ENCODE results near the gene THOC1. TPM values are rescaled to one million over a fixed set of nuclear protein-coding genes. Genes with fewer than 3 reads are reported as not detected.
A peak's percentile ranks its signal among the peaks of the same experiment; 100 is the strongest.

THOC1 gene
- polyA plus RNA-seq, 2 donors = 17.6 to 39.2 TPM

DNA sequence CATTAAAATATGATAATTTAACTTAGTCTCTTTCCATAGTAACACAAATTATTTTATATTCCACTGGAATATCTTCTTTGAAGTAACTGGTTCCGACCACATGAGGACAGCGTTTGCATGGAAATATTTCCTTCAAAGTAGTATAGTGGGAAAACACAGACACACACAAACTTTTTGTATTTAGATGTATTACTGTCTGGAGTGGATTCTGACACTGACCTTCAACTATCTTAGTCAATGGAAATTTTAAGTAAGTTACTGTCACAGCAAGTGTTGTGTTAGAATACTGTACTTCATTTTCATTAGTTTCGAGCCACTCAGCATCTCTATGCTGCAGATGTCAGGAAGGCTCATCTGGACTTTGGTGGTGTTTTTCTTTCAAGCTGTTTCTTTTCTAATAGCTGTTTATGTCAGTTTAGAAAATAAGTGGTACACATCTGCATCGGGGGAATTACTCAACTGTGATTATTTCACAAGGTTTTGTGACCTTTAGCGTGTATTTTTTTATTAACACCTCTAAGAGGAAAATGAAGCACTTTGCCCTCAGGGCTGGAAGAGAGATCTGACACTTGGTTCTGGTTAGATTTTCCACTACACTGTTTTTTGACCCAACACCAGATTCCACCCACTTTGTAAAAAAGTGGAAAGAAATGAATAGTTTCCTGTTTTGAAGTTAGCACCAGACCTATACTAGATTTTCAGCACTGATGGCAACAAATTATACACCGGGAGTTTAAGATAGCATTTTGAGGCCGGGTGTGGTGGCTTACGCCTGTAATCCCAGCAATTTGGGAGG, 18.9 kb upstream of the THOC1 start:
- no peak overlapping the region for H3K27ac ChIP-seq (ENCODE audit: low read depth in 2 of 2, low read length in 1 of 2)
- 52 to 58% methylated on average over 8 of the region's 8 CpGs for WGBS, 2 donors
- no peaks in the 10 kb centered on the region for H3K9me3 ChIP-seq (ENCODE audit: control insufficient read depth in 2 of 2, insufficient read depth in 1 of 2, low read depth in 1 of 2, low read length in 1 of 2)
- no peaks in the 10 kb centered on the region for H3K4me1 ChIP-seq (ENCODE audit: control insufficient read depth in 2 of 2, insufficient read depth in 2 of 2, low read length in 1 of 2)
- no peak overlapping the region for H3K4me3 ChIP-seq (ENCODE audit: low read depth in 1 of 2, low read length in 2 of 2)
- H3K27me3 ChIP-seq (ENCODE audit: control insufficient read depth in 1 of 2, insufficient read depth in 2 of 2, low read length in 2 of 2) = no peaks in the 10 kb centered on the region
- no peaks in the 10 kb centered on the region for H3K36me3 ChIP-seq (ENCODE audit: control insufficient read depth in 2 of 2, insufficient read depth in 2 of 2, low read length in 1 of 2)

DNA sequence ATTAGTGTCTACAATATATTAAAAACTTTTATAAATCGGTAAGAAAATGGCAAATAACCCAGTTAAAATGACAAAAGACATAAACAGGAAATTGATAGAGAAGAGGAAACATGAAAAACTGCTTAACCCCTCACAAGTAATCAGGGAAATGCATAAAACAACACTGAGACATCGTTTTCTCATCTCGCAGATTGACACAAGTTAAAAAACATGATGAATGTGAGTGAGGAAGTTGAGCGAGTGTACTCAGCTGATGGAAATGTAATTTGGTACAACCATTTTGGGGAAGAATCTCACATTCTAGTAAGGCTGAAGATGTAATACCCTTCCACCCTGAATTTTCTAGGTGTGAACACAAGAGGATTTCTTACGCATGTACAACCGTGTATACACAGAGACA, 18.0 kb upstream of the THOC1 start:
- Histone ChIP-seq H3K27ac (ENCODE audit: low read depth in 2 of 2, low read length in 1 of 2) (no peak overlapping the region), H3K4me1 (ENCODE audit: control insufficient read depth in 2 of 2, insufficient read depth in 2 of 2, low read length in 1 of 2) (no peaks in the 10 kb centered on the region), H3K36me3 (ENCODE audit: control insufficient read depth in 2 of 2, insufficient read depth in 2 of 2, low read length in 1 of 2) (no peaks in the 10 kb centered on the region), H3K27me3 (ENCODE audit: control insufficient read depth in 1 of 2, insufficient read depth in 2 of 2, low read length in 2 of 2) (no peaks in the 10 kb centered on the region), H3K4me3 (ENCODE audit: low read depth in 1 of 2, low read length in 2 of 2) (no peak overlapping the region), H3K9me3 (ENCODE audit: control insufficient read depth in 2 of 2, insufficient read depth in 1 of 2, low read depth in 1 of 2, low read length in 1 of 2) (no peaks in the 10 kb centered on the region)
- 80 to 82% methylated on average over 6 of the region's 6 CpGs for WGBS, 2 donors

DNA sequence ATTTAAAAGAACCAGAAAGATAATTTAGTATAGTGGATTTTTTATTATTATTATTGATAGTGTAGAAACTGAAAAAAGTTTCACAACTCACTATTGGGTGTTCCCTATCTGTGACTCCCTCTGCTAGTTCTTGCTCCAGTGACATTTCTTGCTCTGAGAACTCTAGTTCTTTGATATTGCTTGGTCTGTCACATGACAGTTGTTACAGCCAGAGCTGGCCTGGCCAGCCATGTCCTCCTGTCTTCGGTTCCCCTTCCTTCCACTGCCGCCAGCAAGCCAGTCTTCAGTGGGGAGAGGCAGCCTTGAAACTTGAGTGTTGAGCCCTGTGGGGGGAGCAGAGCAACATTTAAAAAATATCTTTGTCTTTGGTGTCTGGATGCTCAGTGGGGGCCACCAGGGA, 7.6 kb upstream of the THOC1 start:
- peaks cover 0 to 2% of the 10 kb centered on the region in 2 donors for H3K4me1 ChIP-seq (ENCODE audit: control insufficient read depth in 2 of 2, insufficient read depth in 2 of 2, low read length in 1 of 2)
- no peak overlapping the region for H3K4me3 ChIP-seq (ENCODE audit: low read depth in 1 of 2, low read length in 2 of 2)
- H3K27me3 ChIP-seq (ENCODE audit: control insufficient read depth in 1 of 2, insufficient read depth in 2 of 2, low read length in 2 of 2) = no peaks in the 10 kb centered on the region
- H3K9me3 ChIP-seq (ENCODE audit: control insufficient read depth in 2 of 2, insufficient read depth in 1 of 2, low read depth in 1 of 2, low read length in 1 of 2) = no peaks in the 10 kb centered on the region
- H3K36me3 ChIP-seq (ENCODE audit: control insufficient read depth in 2 of 2, insufficient read depth in 2 of 2, low read length in 1 of 2) = no peaks in the 10 kb centered on the region
- H3K27ac ChIP-seq (ENCODE audit: low read depth in 2 of 2, low read length in 1 of 2) = no peak overlapping the region
- 81 to 89% methylated on average over 2 of the region's 2 CpGs for WGBS, 2 donors

DNA sequence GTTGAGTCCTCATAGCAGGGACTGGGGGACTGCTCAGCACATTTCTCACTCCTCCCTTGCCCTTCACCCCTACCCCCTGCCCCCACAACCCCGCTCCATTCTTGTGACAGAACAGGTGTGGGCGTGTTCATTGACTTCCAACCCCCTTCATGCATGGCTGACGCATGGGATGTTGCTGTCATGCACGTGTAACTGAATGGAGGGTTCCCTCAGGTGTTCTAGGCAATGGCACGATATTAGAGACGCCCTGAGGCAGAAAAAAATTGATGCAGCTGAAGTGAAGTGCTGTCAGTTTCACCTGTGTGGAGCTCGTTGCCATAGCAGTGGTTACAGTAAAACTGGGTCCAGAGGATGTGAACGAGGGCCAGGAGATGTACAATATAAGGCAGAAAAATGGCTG, 6.5 kb upstream of the THOC1 start:
- no peak overlapping the region for H3K4me3 ChIP-seq (ENCODE audit: low read depth in 1 of 2, low read length in 2 of 2)
- no peak overlapping the region for H3K27ac ChIP-seq (ENCODE audit: low read depth in 2 of 2, low read length in 1 of 2)
- WGBS, 2 donors = 79 to 80% methylated on average over 8 of the region's 8 CpGs

DNA sequence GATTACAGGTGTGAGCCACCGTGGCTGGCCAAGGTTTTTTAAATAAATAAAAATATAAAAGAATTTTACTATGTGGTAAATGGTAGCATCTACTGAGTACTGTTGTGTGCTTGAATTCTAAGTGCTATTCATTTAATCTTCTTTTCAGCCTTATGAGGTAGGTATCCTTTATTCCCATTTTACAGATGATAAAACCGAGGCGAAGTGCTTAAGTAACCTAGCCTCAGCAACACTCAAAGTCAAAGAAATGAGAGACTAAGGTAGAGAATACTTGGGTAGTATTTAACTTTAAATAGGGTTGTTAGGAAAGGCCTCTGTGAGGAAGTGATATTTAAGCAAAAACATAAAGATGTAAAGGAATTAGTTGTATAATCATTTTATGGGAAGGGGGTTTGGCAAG, 5.7 kb upstream of the THOC1 start:
- H3K27ac ChIP-seq (ENCODE audit: low read depth in 2 of 2, low read length in 1 of 2) = no peak overlapping the region
- 94 to 97% methylated on average over 3 of the region's 3 CpGs for WGBS, 2 donors

More for the DNA sequence above, 6.5 kb upstream of the THOC1 start:
- Histone ChIP-seq H3K4me1 (ENCODE audit: control insufficient read depth in 2 of 2, insufficient read depth in 2 of 2, low read length in 1 of 2) (peaks cover 0 to 2% of the 10 kb centered on the region in 2 donors), H3K27me3 (ENCODE audit: control insufficient read depth in 1 of 2, insufficient read depth in 2 of 2, low read length in 2 of 2) (no peaks in the 10 kb centered on the region), H3K36me3 (ENCODE audit: control insufficient read depth in 2 of 2, insufficient read depth in 2 of 2, low read length in 1 of 2) (no peaks in the 10 kb centered on the region), H3K9me3 (ENCODE audit: control insufficient read depth in 2 of 2, insufficient read depth in 1 of 2, low read depth in 1 of 2, low read length in 1 of 2) (no peaks in the 10 kb centered on the region)

DNA sequence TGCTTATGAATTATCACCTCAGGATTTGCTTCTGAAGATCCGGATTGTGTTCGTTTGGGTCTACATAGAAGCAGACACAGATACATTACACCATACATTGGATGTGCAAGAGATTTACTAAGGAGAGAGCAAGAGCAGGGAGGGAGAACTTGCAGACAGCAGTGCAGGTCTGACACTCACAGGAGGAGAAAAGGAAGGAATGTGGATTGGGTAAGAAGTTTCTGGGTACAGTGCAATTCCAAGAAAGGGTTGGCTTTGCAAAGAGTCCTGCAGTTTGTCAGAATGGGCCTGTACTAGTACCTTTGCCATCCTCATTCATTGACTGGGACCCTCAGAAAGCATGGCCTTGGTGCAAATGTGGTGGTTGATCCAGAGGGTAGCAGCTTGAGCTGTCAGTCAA, 4.8 kb upstream of the THOC1 start:
- Histone ChIP-seq H3K27me3 (ENCODE audit: control insufficient read depth in 1 of 2, insufficient read depth in 2 of 2, low read length in 2 of 2) (no peaks in the 10 kb centered on the region), H3K27ac (ENCODE audit: low read depth in 2 of 2, low read length in 1 of 2) (peak overlapping the region in 1 of 2 donors; percentile 13), H3K36me3 (ENCODE audit: control insufficient read depth in 2 of 2, insufficient read depth in 2 of 2, low read length in 1 of 2) (no peaks in the 10 kb centered on the region), H3K4me1 (ENCODE audit: control insufficient read depth in 2 of 2, insufficient read depth in 2 of 2, low read length in 1 of 2) (peaks cover 0 to 2% of the 10 kb centered on the region in 2 donors), H3K4me3 (ENCODE audit: low read depth in 1 of 2, low read length in 2 of 2) (no peak overlapping the region), H3K9me3 (ENCODE audit: control insufficient read depth in 2 of 2, insufficient read depth in 1 of 2, low read depth in 1 of 2, low read length in 1 of 2) (no peaks in the 10 kb centered on the region)
- 56 to 66% methylated on average over 2 of the region's 2 CpGs for WGBS, 2 donors

More for the DNA sequence above, 5.7 kb upstream of the THOC1 start:
- no peaks in the 10 kb centered on the region for H3K9me3 ChIP-seq (ENCODE audit: control insufficient read depth in 2 of 2, insufficient read depth in 1 of 2, low read depth in 1 of 2, low read length in 1 of 2)
- H3K27me3 ChIP-seq (ENCODE audit: control insufficient read depth in 1 of 2, insufficient read depth in 2 of 2, low read length in 2 of 2) = no peaks in the 10 kb centered on the region
- no peak overlapping the region for H3K4me3 ChIP-seq (ENCODE audit: low read depth in 1 of 2, low read length in 2 of 2)
- H3K36me3 ChIP-seq (ENCODE audit: control insufficient read depth in 2 of 2, insufficient read depth in 2 of 2, low read length in 1 of 2) = no peaks in the 10 kb centered on the region
- peaks cover 0 to 2% of the 10 kb centered on the region in 2 donors for H3K4me1 ChIP-seq (ENCODE audit: control insufficient read depth in 2 of 2, insufficient read depth in 2 of 2, low read length in 1 of 2)

DNA sequence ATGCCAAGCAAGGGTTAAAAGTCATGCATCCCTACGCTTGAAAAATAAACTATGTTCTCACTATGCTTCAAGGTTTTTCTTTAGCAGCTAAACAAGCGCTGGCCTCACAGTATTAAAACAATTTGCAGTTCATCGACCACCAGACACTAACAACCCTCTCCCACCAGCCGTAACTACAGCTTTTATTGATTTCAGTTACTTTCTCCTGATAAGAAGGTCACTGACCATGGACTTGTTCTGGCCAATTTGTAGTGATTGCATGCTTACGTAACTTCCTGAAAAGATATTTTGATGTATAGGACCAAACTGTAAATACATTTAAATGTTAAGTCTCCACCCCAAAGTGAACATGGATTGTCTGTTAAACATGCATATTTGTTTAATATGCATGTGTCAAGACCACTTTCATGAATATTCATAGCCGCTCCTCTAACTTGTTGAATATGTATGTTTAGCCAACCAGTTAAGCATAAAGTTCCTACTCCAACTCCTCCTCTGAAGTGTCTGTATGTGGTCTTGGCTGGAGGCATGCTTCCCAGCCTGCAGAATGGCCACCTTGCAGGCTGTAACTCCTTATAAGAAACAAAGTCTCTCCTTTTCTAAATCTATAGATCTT, 1.7 kb upstream of the THOC1 start:
- Histone ChIP-seq H3K9me3 (ENCODE audit: control insufficient read depth in 2 of 2, insufficient read depth in 1 of 2, low read depth in 1 of 2, low read length in 1 of 2) (no peaks in the 10 kb centered on the region), H3K36me3 (ENCODE audit: control insufficient read depth in 2 of 2, insufficient read depth in 2 of 2, low read length in 1 of 2) (no peaks in the 10 kb centered on the region), H3K4me3 (ENCODE audit: low read depth in 1 of 2, low read length in 2 of 2) (no peak overlapping the region), H3K27me3 (ENCODE audit: control insufficient read depth in 1 of 2, insufficient read depth in 2 of 2, low read length in 2 of 2) (no peaks in the 10 kb centered on the region), H3K4me1 (ENCODE audit: control insufficient read depth in 2 of 2, insufficient read depth in 2 of 2, low read length in 1 of 2) (peaks cover 0 to 2% of the 10 kb centered on the region in 2 donors), H3K27ac (ENCODE audit: low read depth in 2 of 2, low read length in 1 of 2) (no peak overlapping the region)
- WGBS, 2 donors = 73 to 83% methylated on average over 6 of the region's 6 CpGs

DNA sequence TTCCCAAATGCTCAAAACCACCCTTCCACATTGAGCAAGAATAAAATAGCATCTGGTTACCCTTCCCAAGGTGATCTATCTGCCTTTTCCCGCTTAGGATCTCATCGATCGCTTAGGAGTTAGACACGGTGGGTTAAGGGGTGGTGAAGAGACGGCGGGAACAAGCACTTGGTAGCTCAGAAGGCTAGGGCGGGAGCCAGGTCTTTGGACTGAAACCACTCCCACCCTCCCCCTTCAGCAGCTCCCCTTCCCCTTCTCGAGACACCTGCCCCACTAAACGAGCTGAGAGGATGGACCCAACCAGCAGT, 513 bp downstream of the THOC1 start:
- H3K36me3 ChIP-seq (ENCODE audit: control insufficient read depth in 2 of 2, insufficient read depth in 2 of 2, low read length in 1 of 2) = peaks cover 0 to 2% of the 10 kb centered on the region in 2 donors
- H3K4me1 ChIP-seq (ENCODE audit: control insufficient read depth in 2 of 2, insufficient read depth in 2 of 2, low read length in 1 of 2) = peaks cover 0 to 2% of the 10 kb centered on the region in 2 donors
- WGBS, 2 donors = 0% methylated on average over 9 of the region's 9 CpGs
- H3K27ac ChIP-seq (ENCODE audit: low read depth in 2 of 2, low read length in 1 of 2) = peak overlapping the region; percentile 76 to 92
- no peaks in the 10 kb centered on the region for H3K27me3 ChIP-seq (ENCODE audit: control insufficient read depth in 1 of 2, insufficient read depth in 2 of 2, low read length in 2 of 2)
- H3K9me3 ChIP-seq (ENCODE audit: control insufficient read depth in 2 of 2, insufficient read depth in 1 of 2, low read depth in 1 of 2, low read length in 1 of 2) = no peaks in the 10 kb centered on the region
- peak overlapping the region; percentile 81 to 88 for H3K4me3 ChIP-seq (ENCODE audit: low read depth in 1 of 2, low read length in 2 of 2)

DNA sequence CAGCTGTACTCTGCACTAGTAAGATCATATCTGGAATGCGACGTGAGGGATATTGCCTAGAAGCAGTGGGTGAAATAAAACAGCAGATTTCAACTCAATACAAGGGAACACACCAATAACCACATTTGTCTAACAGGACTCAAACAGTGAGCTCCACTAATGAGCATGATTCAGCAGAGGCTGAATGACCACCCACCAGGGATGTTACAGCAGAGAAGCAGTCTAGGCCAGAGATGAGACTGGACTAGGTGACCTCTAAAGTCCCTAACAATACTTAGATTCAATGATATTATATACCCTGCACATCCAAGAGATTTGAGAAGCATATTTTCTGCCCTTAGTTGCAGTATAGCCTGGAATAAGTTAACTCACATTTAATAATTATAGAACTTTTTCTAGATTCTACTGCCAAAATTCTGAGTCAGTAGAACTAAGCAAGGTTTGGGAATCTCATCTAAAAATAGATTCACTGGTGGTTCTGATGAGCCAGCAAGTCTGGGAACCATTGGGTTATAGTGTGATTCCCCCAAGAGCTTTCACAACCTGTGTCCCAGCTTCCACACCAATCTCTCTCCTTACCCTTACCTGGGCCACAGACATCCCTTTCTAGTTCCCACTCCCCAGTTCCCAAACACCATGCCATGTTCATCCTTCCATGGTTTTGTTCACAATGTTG, 6.3 kb downstream of the THOC1 start:
- H3K4me3 ChIP-seq (ENCODE audit: low read depth in 1 of 2, low read length in 2 of 2) = no peak overlapping the region
- peaks cover 0 to 7% of the 10 kb centered on the region in 2 donors for H3K36me3 ChIP-seq (ENCODE audit: control insufficient read depth in 2 of 2, insufficient read depth in 2 of 2, low read length in 1 of 2)
- 94 to 100% methylated on average over 2 of the region's 2 CpGs for WGBS, 2 donors
- no peaks in the 10 kb centered on the region for H3K4me1 ChIP-seq (ENCODE audit: control insufficient read depth in 2 of 2, insufficient read depth in 2 of 2, low read length in 1 of 2)
- H3K27ac ChIP-seq (ENCODE audit: low read depth in 2 of 2, low read length in 1 of 2) = no peak overlapping the region
- H3K9me3 ChIP-seq (ENCODE audit: control insufficient read depth in 2 of 2, insufficient read depth in 1 of 2, low read depth in 1 of 2, low read length in 1 of 2) = no peaks in the 10 kb centered on the region
- no peaks in the 10 kb centered on the region for H3K27me3 ChIP-seq (ENCODE audit: control insufficient read depth in 1 of 2, insufficient read depth in 2 of 2, low read length in 2 of 2)

Measured in esophagus (tissue), 2 donors.